GM21825 (cell line): ENCODE measurements around the gene ARHGAP10.
A peak's percentile ranks its signal among the peaks of the same experiment; 100 is the strongest.

ENCODE experiments used
- ATAC-seq: cut with Tn5 transposase; IDR thresholded peaks from one replicate; pipeline ENCODE4 v1.9.1; 2021; ENCODE audit warnings: mild to moderate bottlenecking, moderate library complexity; ENCODE audit not compliant: unreplicated experiment

The ARHGAP10 gene

GRCh38 chr4:148017801-148018200 is 285.9 kb downstream of the ARHGAP10 start:
- ATAC-seq = no peak

DNA sequence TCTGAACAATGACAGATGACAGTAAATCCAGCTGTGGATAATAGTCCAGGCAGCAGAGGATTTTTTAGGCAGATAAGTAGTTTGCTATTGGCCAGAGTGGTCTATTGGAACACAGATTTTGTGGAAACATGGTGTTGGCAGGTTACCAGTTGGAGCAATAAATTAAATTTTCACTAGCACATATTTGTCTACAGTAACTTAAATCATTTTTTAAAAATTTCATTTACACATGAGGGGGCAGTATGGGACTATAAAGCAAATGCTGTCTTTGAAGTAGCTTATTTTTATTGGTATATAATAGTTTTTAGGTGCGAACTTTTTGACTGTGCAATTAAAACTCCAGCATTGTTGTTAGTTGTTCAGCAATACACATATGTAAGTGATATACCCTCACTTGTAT is 289.8 kb downstream of the ARHGAP10 start:
- no peak for ATAC-seq

GRCh38 chr4:148022975-148023374 is 291.1 kb downstream of the ARHGAP10 start:
- ATAC-seq = no peak

DNA sequence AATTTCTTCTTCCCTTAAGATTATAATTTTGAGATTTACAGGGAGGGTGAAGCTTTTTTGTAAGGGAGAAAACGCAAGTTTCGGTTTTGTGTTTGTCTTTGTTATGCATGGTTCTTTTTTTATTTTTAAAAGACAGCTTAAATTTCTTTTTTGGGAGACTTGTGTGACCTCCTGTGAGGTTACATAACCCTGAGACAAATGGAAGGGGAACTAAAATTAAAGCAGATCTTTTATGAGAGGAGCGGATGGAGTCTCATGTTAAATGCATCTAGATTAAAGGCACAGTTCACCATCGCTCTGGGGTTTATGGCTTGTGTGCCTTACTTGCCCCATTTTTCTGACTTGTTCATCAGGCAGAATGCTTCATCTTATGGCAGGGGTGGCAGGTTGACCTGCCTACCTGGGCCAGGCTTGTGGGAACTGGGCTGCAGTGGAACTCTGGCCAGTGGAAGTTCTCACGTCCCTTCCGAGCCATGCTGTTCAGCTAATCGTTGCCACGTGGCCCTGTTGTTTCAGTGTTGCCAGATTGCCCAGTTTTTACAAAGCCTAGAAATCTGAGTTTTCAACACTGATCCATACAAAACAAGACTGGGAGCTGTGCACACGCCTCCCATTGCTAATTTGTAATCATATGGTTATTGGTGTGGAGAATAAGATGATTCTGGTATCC is 291.8 kb downstream of the ARHGAP10 start:
- no peak for ATAC-seq

DNA sequence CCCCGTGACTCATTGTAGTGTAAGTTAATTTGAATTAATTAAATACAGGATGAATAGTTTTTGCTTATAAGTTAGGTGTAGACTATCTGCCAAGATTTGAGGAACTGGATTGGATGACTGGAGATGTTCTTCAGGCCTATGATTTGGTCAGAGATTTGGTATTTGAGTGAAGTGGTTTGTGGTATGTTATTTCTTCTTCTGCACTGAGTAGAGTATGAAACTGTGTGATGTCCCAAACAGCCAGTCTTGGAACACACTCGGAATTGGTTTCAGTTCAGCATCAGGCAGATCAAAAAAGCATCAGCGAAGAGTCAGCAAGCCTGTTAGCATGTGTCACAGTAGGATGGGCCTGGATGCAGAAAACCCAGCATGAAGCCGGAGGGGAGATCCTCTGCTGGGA is 294.1 kb downstream of the ARHGAP10 start:
- ATAC-seq = no peak

DNA sequence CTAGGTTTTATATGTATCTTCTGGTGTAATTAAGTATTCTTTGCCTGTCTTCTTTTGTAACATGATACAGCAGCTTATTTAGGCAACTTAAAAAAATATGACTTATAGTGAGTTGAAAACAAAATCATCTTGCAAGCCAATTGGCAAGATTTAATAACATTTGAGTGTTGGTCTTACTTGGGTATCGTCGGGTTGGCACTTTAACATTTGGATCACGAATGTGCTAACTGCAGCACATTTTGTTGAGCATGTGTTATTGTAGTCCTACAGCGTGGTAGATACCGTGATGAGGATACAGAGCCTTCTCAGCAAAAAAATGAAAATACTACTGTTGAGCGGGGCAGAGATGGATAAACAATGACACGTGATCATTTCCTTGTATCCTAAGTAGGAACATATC is 295.3 kb downstream of the ARHGAP10 start:
- ATAC-seq = no peak

GRCh38 chr4:148029781-148030180 is 297.9 kb downstream of the ARHGAP10 start:
- no peak for ATAC-seq

DNA sequence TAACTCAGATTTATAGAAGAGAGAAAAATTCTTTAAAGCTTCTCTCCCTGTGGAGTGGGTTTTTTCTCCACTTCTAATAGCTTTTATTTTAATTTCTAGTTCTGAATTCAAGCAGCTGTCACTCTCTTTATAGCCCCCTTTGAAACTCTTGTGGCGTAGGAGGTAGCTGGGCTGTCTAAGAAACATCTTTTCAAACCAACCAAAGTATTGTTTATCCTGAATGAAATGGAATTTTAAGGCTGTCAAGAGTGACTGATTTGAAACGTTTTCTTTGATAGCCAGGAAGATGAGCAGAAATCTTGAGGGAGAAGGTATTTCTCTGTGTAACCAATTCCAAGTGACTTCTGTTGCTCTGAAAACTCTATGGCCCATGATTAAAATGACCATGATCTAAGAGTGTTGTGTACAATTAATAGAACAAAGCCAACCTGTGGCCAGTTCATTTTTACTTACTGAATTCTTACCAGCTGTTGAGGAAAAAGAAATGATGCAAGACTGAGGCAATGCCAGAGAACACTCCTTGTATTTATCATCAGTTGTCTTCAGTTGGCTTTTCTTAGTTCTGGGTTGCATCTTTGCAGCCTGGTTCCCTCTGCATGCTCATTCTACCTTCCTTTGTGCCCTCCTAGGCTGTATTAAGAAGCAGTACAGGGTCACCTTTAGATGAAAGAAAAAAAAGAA is 298.4 kb downstream of the ARHGAP10 start:
- ATAC-seq = no peak

DNA sequence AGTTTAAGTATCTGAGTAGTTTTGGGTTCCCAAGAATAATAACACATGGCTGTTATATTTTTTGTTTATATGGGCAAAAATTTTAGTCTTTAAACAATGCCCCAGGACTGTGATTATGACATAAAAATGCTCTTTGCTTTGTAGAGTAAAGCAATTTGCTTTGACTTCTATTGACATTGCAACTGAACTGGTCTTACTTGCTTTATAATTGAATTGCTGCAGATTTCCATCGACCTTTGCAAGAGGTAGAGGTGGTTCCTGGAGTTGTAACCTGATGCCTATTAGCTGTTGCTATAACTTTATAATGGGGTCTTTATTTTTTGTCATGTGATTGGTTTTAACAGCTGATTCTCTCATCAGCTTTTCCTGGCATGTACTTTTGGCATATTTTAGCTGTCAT is 302.9 kb downstream of the ARHGAP10 start:
- no peak for ATAC-seq

DNA sequence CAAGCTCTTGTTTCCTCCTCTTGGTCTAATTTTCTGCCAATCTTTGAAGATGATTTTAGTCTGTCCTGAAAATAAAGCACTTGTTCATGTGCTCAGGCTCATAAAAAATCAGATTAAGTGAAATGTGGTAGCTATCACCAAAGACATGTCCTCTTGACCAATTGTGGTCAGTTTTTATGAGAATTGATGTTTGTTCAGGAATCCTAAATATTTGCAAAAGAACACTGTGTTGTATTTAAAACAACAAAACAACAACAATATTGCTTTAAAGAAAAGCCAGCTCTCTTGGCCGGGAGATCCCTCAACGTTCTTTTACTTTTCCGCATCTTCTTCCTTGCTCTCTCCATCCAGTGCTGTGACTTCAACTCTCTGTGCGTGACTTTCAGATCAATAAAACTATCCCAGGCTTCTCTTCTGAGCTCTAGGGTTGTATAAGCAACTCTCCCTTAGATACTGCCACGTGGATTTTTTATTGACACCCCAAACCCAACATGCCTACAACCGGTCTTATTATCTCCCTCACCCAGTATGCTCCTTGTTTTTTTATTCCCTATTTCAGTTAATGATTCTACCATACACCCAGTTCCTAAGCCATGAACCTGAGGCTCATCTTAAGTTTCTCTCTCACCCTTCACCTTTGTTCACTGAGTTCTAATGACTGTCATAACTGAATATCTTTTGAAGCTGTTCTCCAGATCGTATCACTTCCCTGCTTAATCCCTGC is 309.9 kb downstream of the ARHGAP10 start:
- no peak for ATAC-seq

DNA sequence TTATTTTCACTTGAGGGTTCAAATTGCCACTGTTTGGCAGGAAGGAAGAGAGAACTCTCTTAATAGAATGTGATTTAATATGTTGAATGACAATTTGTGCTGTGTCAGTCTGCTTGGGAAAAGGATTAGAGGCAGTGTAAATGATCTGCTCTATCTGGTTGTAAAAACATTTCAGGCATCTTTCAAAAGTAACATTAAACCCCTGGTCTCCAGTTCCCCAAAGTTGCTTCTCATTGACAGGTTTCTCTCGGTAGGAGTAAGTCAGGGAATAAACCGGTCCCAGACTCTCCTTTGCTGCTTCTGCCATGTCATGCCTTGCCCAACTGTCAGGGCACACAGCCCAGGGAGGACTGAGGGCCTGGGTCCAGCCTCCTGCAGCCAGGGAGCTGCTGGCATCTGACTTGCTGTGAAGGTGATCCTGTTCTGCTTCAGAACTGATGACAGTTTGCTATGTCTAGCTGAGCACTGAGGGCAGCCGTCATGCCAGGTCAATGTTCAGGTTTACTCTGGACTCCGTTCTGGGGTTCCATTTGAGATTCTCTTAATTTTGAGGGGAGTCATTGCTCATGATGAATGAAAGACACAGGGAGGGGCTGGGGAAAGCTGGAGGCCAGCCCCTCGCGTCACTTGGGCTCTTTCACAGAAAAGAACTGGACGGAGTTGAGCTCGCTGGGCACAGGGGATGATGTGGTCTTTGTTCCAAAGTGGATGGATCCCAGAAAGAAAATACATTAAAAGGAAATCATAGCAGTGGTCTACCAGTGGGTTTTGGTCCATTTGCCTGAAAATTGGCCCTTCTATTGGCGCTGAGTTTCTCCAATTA is 312.4 kb downstream of the ARHGAP10 start:
- ATAC-seq = no peak

DNA sequence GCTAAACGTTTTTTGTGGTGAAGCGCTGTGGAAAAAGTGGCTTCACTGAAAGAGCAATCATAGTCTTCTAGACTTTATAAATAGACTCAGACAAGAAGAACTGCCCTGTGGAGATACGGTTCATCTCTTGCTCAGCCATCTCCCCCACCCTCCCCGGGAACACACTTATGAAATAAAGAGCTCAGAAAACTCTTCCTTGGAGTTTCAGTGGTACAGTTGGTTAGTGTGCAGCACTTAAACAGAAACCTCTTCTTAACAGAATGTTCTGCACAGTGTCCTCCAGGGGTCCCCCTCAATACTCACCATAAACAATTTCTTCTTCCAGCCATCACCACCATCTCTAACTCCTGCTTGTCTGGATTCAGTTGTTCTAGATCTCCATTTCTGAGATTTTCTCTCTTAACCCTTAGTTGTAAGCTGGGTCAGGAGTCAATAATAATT is 313.0 kb downstream of the ARHGAP10 start:
- ATAC-seq = peak; percentile 98

GRCh38 chr4:148048598-148048997 is 316.7 kb downstream of the ARHGAP10 start:
- no peak for ATAC-seq

- no peak for ATAC-seq
These were observed 319.5 kb downstream of the ARHGAP10 start for GRCh38 chr4:148051403-148051802.

DNA sequence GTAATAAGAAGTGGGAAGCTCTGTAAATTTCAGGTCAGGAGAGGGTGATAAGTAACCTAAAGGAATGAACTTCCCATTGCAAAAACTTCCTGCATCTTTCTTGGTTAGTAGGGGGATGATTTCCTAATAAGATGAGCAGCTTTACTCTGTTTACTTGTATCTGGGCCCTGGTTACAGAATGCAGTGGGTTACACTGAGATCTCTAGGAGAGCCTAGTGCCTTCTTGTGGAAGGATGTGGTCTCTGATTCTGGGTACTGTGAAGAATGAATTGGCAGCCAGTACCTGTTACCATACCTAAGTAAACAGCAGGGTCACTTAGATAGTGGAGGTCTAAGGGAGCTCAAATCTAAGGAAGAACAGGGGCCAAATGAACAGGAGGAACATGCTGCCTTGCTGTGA is 320.6 kb downstream of the ARHGAP10 start:
- no peak for ATAC-seq

DNA sequence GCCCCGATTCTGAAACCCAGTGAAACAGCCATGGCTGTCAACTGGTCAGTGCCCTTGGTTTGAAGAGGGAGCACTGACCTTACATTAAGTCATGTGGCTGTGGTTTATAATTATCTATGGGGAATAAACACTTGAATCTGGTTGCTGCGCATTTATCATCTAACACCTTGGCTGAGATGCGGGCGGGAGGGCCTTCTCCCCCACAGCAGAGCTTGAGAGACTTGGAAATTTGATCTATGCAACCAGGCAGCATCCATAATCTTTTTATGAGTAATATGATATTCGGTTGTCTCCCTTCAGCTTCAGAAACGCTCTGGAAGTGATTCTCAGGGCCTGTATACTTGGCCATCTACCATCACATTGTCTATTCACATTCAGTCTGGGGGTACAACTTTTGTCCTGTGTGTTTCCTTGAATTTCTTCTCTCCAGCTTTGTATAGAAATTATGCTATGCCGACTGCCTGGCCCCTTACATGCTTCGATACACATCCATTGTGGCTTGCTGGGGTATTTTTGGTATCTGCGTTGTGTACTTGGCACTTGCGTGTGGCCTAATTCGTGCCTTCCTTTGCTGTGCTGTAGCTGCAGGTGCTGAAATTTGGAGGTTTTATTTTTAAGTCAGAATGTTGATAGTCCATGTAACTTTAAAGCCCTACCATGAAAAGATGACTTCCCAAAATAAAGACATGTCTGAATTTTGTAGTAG is 321.6 kb downstream of the ARHGAP10 start:
- ATAC-seq = no peak

- no peak for ATAC-seq
These were observed 322.4 kb downstream of the ARHGAP10 start for GRCh38 chr4:148054275-148054674.

DNA sequence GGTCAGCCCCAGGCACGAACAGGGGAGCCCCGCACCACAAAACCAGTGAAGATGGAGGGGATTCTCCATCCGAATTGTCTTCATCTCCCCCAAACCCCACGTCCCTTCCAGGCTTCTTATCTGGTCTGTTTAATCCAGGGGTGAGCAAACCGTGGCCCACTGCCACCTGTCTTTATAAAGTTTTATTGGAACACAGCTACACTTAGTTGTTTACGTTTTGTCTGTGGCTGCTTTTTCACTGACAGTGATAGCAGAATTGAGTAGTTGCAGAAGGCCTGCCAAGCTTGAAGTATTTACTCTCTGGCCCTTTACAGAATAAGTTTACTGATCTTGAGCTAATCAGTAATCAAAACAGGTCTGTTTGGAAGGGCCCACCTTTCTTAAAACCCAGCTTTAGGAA is 324.0 kb downstream of the ARHGAP10 start:
- ATAC-seq = peak; percentile 31

DNA sequence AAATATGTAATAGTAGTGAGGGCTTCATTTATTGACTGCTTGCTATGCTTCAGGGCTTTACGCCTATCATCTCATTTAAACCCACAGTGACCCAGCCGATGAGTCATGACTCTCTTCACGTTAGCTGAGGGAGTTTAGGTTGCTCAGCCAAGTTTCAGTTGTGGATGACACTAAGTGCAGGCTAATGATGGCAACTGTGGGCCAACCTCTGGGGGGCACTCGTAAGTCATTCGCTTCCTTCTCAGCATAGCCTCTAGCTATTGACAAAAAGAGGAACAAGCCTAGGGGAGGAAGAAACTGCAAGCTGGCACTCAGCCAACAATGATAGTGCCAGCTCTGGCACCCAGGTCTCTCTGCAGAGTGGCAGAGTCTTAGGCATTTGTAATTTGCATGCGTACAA is 325.0 kb downstream of the ARHGAP10 start:
- peak; percentile 86 for ATAC-seq

DNA sequence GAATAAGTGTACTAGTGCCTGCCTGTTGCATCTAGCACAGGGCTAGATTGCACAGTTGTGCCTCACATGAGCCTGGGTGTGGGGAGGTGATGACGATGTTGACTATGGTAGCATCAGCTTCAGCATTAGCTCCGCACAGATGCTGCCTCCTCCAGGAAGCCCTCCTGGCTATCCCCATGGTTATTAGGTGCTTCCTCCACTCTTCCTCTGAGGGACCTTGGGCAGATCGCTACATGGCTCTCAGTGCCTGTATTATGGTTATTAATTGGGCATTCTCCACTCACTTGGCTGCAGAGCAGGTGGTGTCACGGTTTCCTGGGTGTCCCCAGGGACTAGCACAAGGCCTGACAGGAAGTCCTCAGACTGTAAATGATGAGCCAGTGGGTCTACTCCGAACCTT is 325.6 kb downstream of the ARHGAP10 start:
- peak; percentile 42 for ATAC-seq
